HG02870 (cell line): ENCODE measurements around the gene SETD1A.

Experiments
- ATAC-seq: cut with Tn5 transposase; IDR thresholded peaks from one replicate; pipeline ENCODE4 v1.9.1; 2021; ENCODE audit warnings: mild to moderate bottlenecking, moderate library complexity; ENCODE audit not compliant: unreplicated experiment

SETD1A gene

GRCh38 chr16:30957456-30958174 lies at the start of gene SETD1A:
TSS of gene SETD1A (plus strand) at chr16:30957754. CDS start at chr16:30958732, 978 bp downstream.
- ATAC-seq: peak; percentile 66

- ATAC-seq: no peak
Observed at GRCh38 chr16:30910427-30911029, 47.0 kb upstream of the SETD1A start.

DNA sequence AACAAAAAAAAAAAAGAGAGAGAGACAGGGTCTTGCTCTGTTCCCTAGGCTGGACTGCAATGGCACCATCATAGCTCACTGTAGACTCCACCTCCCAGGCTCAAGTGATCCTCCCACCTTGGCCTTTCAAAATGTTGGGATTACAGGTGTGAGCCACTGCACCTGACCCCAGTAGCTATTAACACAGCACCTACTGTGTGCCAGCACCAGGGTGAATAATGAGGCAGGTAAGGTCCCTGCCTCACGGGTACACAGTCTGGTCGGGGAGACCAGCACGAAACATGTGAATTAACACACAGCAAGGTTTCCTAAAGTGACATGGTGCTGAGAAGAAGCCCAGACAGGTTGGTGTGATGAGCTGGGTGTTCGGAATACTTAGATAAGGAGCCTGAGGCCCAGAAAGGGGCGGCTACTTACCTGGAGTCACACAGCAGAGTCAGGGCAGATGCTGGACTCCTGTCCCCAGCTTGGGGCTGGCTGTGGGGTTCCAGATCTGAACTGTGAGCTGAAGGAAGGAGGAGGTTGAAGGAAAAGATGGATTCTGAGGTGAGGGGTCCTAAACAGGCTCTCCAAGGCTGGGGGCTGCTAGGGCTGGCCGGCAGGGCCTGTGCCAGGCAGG lies 44.7 kb upstream of the SETD1A start:
- ATAC-seq: no peak

DNA sequence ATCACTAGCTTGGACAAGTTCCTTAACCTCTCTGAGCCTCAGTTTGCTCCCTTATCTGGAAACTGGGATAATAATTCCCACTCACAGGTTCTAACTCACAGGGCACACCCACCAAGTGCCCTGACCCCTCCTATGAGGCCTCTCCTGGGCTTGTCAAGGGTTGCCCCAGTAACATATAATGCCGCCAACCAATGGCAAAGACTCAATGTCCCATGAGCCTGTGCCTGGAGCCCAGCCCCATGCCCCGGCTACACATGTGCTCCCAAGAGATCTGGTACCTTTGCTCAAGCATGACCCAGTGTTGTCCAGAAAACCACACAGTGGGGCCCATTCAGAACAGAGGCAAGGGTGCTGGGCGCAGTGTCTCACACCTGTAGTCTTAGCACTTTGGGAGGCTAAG lies 42.7 kb upstream of the SETD1A start:
- ATAC-seq: no peak

DNA sequence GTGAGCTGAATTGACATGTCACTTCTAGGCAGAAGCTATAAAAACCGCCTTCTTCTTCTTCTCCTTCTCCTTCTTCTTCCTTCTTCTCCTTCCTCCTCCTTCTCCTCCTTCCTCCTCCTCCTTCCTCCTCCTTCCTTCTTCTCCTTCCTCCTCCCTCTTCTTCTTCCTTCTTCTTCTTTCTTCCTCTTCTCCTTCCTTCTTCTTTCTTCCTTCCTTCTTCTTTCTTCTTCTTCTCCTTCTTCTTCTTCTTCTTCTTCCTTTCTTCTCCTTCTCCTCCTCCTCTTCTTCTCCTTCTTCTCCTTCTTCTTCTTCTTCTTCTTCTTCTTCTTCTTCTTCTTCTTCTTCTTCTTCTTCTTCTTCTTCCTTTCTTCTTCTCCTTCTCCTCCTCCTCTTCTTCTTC lies 38.9 kb upstream of the SETD1A start:
- ATAC-seq: no peak

DNA sequence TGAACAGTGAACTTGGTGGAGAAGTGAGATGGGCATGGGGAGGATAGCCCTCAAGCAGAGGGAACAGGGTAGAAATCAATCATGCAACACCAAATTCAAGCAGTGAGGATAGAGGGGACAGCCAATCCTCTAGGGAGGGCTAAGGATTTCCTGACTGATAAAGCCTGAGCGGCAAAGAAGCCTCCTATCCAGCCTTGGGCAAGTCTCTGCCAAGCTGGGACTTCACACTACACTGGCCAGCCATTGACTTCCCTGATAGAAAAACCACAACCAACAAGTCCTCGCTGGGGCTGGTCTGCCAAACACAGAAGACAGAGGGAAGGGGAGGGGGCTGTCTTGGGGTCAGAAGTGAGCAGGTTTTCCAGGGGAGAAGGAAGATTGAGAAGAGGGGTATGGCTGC lies 36.7 kb upstream of the SETD1A start:
- no peak for ATAC-seq

DNA sequence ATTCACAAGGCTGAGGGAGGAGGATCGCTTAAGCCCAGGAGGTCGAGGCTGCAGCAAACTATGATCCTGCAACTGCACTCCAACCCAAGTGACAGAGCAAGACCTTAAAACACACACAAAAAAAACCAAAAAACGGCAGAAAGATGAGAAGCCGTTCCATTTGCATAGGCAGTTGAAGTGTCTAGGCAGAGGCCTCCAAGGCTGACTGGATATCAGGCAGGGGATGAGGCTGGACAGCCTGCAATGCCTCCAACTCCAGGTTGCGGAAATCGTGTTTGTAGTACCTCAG lies 36.2 kb upstream of the SETD1A start:
- no peak for ATAC-seq

- peak; percentile 1 for ATAC-seq
Observed at GRCh38 chr16:30921748-30922419, 35.7 kb upstream of the SETD1A start.

DNA sequence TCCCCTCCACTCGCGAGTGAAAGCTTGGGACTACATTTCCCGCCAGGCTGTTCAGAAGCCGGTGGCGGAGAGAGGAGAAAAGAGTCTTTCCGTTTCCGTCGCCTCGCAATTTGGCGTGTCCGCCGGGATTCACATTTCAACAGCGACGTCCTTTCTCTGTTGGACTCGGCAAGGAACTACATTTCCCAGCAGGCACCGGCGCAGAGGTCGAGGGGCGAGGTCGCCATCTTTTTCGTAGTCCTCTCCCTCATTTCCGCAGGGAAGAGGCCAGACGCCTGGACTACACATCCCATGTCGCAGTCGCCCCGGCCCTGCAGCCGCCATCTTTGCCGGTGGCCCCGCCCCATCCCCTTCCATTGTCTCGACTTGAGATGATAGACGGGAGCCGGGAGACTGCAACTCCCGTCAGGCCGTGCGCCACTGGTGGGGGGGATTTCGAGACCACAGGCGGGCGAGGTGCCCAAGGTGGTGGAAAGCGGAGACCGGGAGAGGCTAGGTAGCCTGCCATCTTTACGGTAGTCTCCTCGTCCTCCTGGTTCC lies 35.1 kb upstream of the SETD1A start:
- ATAC-seq: peak; percentile 72

GRCh38 chr16:30922960-30923535 lies 34.5 kb upstream of the SETD1A start:
- ATAC-seq: peak; percentile 59

GRCh38 chr16:30923554-30924075 lies 33.9 kb upstream of the SETD1A start, which contains the start of gene FBXL19:
TSS of gene FBXL19 (plus strand) at chr16:30923572. CDS start at chr16:30925755, 2,183 bp downstream.
- no peak for ATAC-seq

GRCh38 chr16:30924076-30924912 lies 33.3 kb upstream of the SETD1A start:
- ATAC-seq: no peak

DNA sequence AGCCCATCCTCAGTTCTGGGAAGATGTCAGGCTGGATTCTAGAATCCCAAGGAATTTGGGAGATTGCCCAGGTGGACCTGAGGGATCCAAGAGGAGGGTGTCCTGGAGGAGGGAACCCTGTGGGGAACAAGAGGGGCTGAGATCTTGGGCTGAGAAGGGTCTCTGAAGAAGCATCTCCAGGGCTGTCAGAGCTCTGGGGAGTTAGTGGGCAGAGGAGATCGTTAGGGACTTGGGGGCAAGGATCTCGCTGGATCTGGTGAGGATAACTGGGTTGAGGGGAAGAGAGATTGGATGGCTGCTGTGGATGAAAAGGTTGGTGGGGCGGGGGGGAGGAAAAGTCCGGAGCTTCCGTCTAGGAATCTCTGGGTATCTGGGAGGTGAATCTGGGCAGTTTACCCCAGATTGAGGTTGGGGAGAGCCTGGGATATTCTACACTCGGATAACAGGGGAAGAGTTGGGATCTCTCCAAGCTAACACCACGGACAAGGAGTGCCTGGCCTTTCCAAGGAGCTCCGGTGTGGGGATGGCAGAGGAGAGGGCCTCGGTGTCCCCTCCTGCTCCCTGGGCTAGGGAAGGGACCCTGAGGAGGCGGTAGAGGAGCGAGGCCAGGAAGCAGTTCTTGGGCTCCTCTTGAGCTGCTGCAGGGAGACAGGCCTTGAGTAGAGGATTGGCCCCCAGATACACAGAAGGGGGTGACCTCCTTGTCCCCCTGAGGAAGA lies 32.5 kb upstream of the SETD1A start:
- no peak for ATAC-seq

DNA sequence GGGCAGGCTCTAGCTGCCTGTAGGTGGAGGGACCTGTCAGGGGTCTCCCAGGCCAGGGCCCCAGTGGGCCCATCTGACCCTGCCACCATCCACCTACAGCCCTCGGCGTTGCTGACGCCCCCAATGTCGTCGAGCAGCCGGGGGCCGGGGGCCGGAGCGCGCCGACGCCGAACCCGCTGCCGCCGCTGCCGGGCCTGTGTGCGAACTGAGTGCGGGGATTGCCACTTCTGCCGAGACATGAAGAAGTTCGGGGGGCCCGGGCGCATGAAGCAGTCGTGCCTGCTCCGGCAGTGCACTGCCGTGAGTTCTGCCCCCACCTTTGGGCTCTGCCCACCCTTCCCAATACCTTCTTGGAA lies 31.9 kb upstream of the SETD1A start:
- no peak for ATAC-seq

DNA sequence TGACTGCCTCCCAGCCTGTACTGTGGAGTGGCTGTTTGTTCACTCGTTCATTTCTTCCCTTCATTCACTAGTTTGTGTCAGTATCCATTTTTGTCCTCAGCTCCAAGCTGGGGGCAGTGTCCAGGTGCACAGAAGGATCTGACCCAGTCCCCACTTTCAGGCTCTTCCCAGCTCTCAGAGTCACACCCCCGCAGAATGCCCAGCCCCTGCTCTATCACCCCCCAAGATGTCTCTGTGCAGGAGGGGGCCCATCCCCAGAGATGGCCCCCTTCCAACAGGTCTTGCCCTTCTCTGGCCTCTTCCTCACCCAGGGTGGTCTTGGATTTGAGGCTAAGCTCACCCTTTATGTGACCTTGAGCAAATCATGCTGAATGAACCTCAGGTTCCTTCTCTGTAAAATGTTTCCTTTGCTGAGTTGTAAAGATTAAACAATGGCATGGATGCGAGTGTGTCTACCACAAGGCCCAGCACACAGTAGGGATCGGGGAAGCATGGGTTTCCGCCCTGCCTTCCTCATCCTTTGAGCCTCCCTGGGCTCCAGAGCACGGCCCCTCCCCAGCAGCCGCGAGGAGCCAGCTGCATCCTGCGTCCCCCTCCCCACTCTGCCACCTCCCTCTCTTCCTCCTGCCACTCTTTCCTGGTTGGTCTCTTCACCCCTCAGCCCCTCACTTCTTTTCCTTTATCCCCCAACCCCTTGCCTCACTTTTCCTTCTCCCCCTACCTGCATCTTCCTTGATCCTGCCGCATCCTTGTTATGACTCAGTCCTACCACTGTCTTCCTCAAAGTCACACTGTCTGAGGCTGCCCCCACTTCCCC lies 31.4 kb upstream of the SETD1A start:
- no peak for ATAC-seq

DNA sequence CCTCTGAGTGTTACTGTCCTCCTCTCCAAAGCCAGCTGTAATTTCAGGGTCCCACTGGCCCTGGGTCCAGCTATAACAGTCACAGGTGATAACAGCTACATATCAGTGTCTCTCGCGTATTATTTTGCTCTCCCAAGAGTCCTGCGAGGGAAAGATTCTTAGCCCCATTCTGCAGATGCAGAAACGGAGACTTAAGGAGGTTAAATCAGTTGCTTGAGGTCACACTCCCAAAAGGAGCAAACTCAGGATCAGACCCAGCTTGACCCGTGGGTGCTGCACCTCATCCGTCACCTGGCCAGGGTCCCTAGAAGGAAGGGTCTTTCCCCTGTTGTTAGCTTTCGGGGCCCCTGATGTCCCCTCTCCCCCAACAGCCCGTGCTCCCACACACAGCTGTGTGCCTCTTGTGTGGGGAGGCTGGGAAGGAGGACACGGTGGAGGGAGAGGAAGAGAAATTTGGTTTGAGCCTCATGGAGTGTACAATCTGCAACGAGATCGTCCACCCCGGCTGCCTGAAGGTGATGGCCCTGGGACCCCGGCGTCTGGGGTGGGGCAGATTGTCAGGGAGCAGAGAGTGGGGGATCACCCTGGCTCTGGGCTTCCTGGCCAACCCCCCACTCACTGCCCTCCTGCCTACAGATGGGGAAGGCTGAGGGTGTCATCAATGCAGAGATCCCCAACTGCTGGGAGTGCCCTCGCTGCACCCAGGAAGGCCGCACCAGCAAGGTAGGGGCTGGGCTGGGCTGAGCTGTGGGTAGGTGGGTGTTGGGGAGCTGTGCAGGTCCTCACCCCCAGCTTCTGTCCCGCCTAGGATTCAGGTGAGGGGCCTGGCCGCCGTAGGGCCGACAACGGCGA lies 30.4 kb upstream of the SETD1A start:
- no peak for ATAC-seq

- no peak for ATAC-seq
Observed at GRCh38 chr16:30927789-30928378, 29.7 kb upstream of the SETD1A start.
